H1 (cell line): Measurements from ENCODE around the gene DYSF. TPM values are rescaled to one million over a fixed set of nuclear protein-coding genes. Genes with fewer than 3 reads are reported as not detected.

Source experiments
- EGR1 ChIP-seq: IDR thresholded peaks from 2 replicates; pipeline ENCODE4 v1.6.1; 2011; ENCODE audit warnings: low read depth, low read length, borderline replicate concordance
- GTF2F1 ChIP-seq: IDR thresholded peaks from 2 replicates; pipeline ENCODE4 v1.6.1; 2012; ENCODE audit warnings: low read depth, low read length, improper control_type of control experiment, borderline replicate concordance
- KDM5A ChIP-seq: fragments of 200-600 bp; IDR thresholded peaks from 2 replicates; pipeline ENCODE4 v1.7.1; 2012; ENCODE audit warnings: mild to moderate bottlenecking, low read length, inconsistent platforms, mixed read lengths
- NRF1 ChIP-seq: IDR thresholded peaks from 2 replicates; pipeline ENCODE4 v1.6.1; 2011; ENCODE audit warnings: mild to moderate bottlenecking, low read depth, low read length, improper control_type of control experiment
- PHF8 ChIP-seq: fragments of 200-600 bp; sonication (generic); conservative IDR thresholded peaks from 2 replicates; pipeline ENCODE4 v1.7.1; 2012; ENCODE audit warnings: low read depth, mild to moderate bottlenecking, inconsistent platforms, low read length, moderate library complexity
- RBBP5 ChIP-seq: IDR thresholded peaks from 2 replicates; pipeline ENCODE4 v1.7.1; 2012; ENCODE audit warnings: low read depth, mild to moderate bottlenecking, inconsistent platforms, low read length, moderate library complexity, borderline replicate concordance
- SP2 ChIP-seq: IDR thresholded peaks from 2 replicates; pipeline ENCODE4 v1.6.1; 2012; ENCODE audit warnings: mild to moderate bottlenecking, low read length, inconsistent platforms
- SUZ12 ChIP-seq: fragments of 200-600 bp; sonication (generic); IDR thresholded peaks from 2 replicates; pipeline ENCODE4 v1.6.1; 2012; ENCODE audit warnings: mild to moderate bottlenecking, inconsistent platforms, low read length, moderate library complexity, mixed read lengths
- polyA plus RNA-seq, 7 experiments: library from polyadenylated mRNA; depleted of rRNA in 3 of 7; stranded (reverse) in 5 of 7; unstranded in 2 of 7; fragments of >200 nt in 5 of 7; fragments of 200-250 nt in 2 of 7; gene quantifications; 1 replicate in 5 of 7; 2 replicates in 1 of 7; 4 replicates in 1 of 7; pipeline versions ENCODE4 v1.2.1 to v1.2.3, GENCODE V29; 2011 to 2013; ENCODE audit warnings: missing spikeins in 2 of 7, mixed read lengths in 2 of 7
- total RNA-seq: library from RNA; stranded (reverse); fragmentation: NEBNext Ultra II Directional; extraction: Animal tissue kit (Norgen Biotek cat#: 25700); gene quantifications from 2 replicates; pipeline ENCODE4 v1.2.1, GENCODE V29; 2021
- TF ChIP-seq, protein P1 (sequence below): fragments of 300-600 bp; sonication (generic); IDR thresholded peaks from 2 replicates; pipeline ENCODE4 v1.7.1; 2012; ENCODE audit warnings: low read length, moderate library complexity, mild to moderate bottlenecking, inconsistent platforms; ENCODE audit not compliant: insufficient replicate concordance

DYSF gene
- total and polyA plus RNA-seq, 2 of the 8 experiments (the other 6 are each of a cell fraction or from before 2014, with no cell fraction given): 5.8 to 7.1 TPM

DNA sequence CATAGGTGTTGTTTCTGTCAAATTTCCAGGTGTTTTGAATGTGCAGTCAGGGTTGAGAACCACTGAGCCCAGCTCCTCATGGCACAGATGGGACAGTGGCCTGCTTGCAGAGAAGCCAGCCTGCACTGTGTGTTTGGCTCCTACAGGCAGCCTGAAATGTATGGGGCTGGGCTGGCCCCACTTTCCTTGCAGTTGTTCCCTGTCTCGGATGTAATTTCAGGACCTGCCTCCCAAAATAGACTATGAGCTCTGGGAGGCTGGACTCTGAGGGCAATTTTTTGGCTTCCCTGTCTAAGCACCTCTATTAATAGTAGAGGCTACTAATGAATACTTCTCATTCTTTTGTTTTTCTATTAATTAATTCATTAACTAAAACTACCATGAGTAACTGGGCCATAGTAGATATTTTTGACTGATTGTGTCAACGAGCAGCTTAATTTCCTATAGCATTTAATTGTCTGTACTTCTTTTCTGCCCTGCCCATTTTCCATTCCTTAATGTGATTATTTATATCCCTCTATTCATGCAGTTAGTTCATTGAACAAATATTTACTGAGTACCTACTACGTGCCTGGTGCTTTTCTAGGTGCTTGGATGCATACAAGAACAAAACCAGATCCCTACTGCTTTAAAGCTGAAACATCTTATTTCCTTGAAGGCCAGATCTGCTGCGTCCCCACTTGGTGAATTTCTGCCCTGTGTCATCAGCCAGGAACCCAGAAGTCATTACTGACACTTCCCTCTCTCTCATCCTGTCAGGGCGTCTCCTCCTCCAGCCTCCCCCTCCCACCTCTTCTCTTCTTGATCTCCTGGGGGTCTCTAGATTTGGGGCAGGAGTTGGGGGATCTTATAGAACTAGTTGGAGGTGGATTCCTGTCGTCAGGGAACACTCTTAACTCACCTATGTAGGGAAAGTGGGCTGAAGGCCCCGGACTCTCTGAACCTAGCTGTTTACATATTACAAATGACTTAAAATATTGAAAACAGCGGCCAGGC is 16.3 kb downstream of the DYSF start (continued):
- TF ChIP-seq, protein P1, sequence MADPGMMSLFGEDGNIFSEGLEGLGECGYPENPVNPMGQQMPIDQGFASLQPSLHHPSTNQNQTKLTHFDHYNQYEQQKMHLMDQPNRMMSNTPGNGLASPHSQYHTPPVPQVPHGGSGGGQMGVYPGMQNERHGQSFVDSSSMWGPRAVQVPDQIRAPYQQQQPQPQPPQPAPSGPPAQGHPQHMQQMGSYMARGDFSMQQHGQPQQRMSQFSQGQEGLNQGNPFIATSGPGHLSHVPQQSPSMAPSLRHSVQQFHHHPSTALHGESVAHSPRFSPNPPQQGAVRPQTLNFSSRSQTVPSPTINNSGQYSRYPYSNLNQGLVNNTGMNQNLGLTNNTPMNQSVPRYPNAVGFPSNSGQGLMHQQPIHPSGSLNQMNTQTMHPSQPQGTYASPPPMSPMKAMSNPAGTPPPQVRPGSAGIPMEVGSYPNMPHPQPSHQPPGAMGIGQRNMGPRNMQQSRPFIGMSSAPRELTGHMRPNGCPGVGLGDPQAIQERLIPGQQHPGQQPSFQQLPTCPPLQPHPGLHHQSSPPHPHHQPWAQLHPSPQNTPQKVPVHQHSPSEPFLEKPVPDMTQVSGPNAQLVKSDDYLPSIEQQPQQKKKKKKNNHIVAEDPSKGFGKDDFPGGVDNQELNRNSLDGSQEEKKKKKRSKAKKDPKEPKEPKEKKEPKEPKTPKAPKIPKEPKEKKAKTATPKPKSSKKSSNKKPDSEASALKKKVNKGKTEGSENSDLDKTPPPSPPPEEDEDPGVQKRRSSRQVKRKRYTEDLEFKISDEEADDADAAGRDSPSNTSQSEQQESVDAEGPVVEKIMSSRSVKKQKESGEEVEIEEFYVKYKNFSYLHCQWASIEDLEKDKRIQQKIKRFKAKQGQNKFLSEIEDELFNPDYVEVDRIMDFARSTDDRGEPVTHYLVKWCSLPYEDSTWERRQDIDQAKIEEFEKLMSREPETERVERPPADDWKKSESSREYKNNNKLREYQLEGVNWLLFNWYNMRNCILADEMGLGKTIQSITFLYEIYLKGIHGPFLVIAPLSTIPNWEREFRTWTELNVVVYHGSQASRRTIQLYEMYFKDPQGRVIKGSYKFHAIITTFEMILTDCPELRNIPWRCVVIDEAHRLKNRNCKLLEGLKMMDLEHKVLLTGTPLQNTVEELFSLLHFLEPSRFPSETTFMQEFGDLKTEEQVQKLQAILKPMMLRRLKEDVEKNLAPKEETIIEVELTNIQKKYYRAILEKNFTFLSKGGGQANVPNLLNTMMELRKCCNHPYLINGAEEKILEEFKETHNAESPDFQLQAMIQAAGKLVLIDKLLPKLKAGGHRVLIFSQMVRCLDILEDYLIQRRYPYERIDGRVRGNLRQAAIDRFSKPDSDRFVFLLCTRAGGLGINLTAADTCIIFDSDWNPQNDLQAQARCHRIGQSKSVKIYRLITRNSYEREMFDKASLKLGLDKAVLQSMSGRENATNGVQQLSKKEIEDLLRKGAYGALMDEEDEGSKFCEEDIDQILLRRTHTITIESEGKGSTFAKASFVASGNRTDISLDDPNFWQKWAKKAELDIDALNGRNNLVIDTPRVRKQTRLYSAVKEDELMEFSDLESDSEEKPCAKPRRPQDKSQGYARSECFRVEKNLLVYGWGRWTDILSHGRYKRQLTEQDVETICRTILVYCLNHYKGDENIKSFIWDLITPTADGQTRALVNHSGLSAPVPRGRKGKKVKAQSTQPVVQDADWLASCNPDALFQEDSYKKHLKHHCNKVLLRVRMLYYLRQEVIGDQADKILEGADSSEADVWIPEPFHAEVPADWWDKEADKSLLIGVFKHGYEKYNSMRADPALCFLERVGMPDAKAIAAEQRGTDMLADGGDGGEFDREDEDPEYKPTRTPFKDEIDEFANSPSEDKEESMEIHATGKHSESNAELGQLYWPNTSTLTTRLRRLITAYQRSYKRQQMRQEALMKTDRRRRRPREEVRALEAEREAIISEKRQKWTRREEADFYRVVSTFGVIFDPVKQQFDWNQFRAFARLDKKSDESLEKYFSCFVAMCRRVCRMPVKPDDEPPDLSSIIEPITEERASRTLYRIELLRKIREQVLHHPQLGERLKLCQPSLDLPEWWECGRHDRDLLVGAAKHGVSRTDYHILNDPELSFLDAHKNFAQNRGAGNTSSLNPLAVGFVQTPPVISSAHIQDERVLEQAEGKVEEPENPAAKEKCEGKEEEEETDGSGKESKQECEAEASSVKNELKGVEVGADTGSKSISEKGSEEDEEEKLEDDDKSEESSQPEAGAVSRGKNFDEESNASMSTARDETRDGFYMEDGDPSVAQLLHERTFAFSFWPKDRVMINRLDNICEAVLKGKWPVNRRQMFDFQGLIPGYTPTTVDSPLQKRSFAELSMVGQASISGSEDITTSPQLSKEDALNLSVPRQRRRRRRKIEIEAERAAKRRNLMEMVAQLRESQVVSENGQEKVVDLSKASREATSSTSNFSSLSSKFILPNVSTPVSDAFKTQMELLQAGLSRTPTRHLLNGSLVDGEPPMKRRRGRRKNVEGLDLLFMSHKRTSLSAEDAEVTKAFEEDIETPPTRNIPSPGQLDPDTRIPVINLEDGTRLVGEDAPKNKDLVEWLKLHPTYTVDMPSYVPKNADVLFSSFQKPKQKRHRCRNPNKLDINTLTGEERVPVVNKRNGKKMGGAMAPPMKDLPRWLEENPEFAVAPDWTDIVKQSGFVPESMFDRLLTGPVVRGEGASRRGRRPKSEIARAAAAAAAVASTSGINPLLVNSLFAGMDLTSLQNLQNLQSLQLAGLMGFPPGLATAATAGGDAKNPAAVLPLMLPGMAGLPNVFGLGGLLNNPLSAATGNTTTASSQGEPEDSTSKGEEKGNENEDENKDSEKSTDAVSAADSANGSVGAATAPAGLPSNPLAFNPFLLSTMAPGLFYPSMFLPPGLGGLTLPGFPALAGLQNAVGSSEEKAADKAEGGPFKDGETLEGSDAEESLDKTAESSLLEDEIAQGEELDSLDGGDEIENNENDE: no peak
- no peak for TF ChIP-seq KDM5A
- TF ChIP-seq RBBP5: no peak
- TF ChIP-seq EGR1: no peak
- TF ChIP-seq PHF8: no peak
- no peak for TF ChIP-seq NRF1
- no peak for TF ChIP-seq SP2
- no peak for TF ChIP-seq GTF2F1
- no peak for TF ChIP-seq SUZ12
